ENCODE results near the gene SUV39H2. TPM values are rescaled to one million over a fixed set of nuclear protein-coding genes. Genes with fewer than 3 reads are reported as not detected.

Gene SUV39H2
- total RNA-seq, 4 donors from 2014 or later, result 2.4 to 9.6 (median 4.3) TPM

DNA sequence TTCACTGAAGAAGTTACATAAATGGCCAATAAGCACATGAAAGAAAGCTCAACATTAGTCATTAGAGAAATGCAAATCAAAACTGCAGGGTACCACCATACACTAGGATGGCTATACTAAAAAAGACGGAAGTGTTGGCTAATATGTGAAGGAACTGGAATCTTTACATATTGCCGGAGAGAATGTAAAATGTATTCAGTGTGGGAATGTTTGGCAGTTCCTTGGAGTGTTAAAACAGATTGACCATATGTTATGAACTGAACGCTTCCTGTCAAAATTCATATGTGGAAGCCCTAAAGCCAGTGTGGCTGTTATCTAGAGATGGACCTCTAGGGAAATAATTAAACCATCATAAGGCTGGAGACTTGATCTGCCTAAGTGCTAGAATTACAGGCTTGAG, 33.1 kb downstream of the SUV39H2 start:
- Histone ChIP-seq H3K9me3 (peaks cover 0 to 10% (median 7%) of the 10 kb centered on the region in 4 donors), H3K27ac (replicated peaks in 1 of 4) (no peak overlapping the region), H3K36me3 (peaks cover 27 to 80% (median 48%) of the 10 kb centered on the region in 4 donors), H3K4me1 (no peaks in the 10 kb centered on the region), H3K27me3 (no peaks in the 10 kb centered on the region), H3K4me3 (no peak overlapping the region)
- intact Hi-C loops (cut with DNase I), result no loop called here
- no peak for DNase-seq (ENCODE audit: extremely low spot score)
- TF ChIP-seq, protein P1, sequence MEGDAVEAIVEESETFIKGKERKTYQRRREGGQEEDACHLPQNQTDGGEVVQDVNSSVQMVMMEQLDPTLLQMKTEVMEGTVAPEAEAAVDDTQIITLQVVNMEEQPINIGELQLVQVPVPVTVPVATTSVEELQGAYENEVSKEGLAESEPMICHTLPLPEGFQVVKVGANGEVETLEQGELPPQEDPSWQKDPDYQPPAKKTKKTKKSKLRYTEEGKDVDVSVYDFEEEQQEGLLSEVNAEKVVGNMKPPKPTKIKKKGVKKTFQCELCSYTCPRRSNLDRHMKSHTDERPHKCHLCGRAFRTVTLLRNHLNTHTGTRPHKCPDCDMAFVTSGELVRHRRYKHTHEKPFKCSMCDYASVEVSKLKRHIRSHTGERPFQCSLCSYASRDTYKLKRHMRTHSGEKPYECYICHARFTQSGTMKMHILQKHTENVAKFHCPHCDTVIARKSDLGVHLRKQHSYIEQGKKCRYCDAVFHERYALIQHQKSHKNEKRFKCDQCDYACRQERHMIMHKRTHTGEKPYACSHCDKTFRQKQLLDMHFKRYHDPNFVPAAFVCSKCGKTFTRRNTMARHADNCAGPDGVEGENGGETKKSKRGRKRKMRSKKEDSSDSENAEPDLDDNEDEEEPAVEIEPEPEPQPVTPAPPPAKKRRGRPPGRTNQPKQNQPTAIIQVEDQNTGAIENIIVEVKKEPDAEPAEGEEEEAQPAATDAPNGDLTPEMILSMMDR (IDR thresholded peaks at IDR 0.05), result no peak
- TF ChIP-seq EP300 (IDR thresholded peaks at IDR 0.05), result no peak
- no peak for TF ChIP-seq POLR2A (IDR thresholded peaks at IDR 0.05; ENCODE audit: low read depth)
- TF ChIP-seq POLR2AphosphoS5 (IDR thresholded peaks at IDR 0.05), result no peak
- 97% methylated on average over 3 of the region's 3 CpGs for WGBS

DNA sequence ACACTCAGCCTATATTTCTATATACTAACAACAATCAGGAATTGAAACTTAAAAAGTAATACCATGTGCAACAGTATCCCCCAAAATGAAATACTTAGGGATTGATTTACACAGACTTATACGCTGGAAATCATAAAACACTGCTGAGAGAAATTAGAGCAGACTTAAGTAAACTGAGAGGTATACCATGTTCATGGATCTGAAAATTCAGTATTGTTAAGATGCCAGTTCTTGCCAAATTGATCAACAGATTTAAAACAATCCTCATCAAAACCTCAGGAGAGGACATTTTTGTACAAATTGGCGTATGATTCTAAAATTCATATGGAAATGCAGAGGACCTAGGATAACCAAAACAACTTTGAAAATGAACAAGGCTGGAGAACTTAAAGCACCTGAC, 37.9 kb downstream of the SUV39H2 start:
- Histone ChIP-seq H3K9me3 (peaks cover 0 to 23% (median 21%) of the 10 kb centered on the region in 4 donors), H3K27ac (replicated peaks in 1 of 4) (no peak overlapping the region), H3K4me1 (no peaks in the 10 kb centered on the region), H3K27me3 (no peaks in the 10 kb centered on the region), H3K36me3 (peaks cover 56 to 87% (median 74%) of the 10 kb centered on the region in 4 donors), H3K4me3 (no peak overlapping the region)
- intact Hi-C loops (cut with DNase I), result no loop called here
- no peak for DNase-seq (ENCODE audit: extremely low spot score)
- WGBS, result 100% methylated on average over 2 of the region's 2 CpGs
- no peak for TF ChIP-seq POLR2AphosphoS5 (IDR thresholded peaks at IDR 0.05)
- TF ChIP-seq POLR2A (IDR thresholded peaks at IDR 0.05; ENCODE audit: low read depth), result no peak
- no peak for TF ChIP-seq EP300 (IDR thresholded peaks at IDR 0.05)
- TF ChIP-seq, protein P1 (IDR thresholded peaks at IDR 0.05), result no peak

DNA sequence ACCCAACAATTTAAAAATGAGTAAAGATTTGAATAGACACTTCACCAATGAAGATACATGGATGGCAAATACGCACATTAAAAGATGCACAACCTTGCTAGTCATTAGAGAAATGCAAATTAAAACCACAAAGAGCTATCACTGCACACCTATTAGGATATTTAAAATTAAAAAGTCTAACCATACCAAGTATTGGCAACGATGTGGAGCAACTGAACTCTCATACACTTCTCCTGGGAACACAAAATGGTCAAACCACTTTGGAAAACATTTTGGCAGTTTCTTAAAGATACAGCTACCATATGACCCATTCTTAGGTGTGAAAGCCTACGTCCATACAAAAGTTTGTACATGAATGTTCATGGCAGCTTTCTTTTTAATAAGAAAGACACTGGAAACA, 39.2 kb downstream of the SUV39H2 start:
- peaks cover 57 to 91% (median 79%) of the 10 kb centered on the region in 4 donors for H3K36me3 ChIP-seq

DNA sequence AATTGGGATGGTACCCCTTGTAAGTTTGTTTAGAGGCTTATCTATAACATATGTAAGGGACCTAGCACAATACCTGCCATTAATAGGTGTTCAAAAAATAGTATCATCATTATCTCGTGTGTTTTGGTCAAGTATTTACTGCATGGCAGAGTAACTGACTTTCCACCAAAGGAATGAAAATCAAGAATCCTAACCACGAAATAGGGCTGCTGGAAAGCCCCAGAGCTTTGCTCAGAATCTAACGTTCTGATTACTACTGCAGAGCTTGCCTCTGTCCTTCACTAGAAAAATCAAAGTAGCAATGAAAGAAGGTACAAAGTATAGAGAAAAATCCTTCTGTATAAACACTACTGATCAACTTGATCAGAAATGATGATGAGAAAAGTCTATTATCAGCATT, 40.3 kb downstream of the SUV39H2 start:
- H3K27ac ChIP-seq (replicated peaks in 1 of 4), result no peak overlapping the region
- H3K4me3 ChIP-seq, result no peak overlapping the region
- peaks cover 57 to 93% (median 83%) of the 10 kb centered on the region in 4 donors for H3K36me3 ChIP-seq
- no peaks in the 10 kb centered on the region for H3K27me3 ChIP-seq
- H3K9me3 ChIP-seq, result peaks cover 0 to 23% (median 21%) of the 10 kb centered on the region in 4 donors
- DNase-seq (ENCODE audit: extremely low spot score), result no peak
- intact Hi-C loops (cut with DNase I), result no loop called here
- no peaks in the 10 kb centered on the region for H3K4me1 ChIP-seq
- TF ChIP-seq, protein P1 (IDR thresholded peaks at IDR 0.05), result no peak
- TF ChIP-seq POLR2AphosphoS5 (IDR thresholded peaks at IDR 0.05) (no peak), EP300 (IDR thresholded peaks at IDR 0.05) (no peak), POLR2A (IDR thresholded peaks at IDR 0.05; ENCODE audit: low read depth) (no peak)
- 94% methylated on average over 3 of the region's 3 CpGs for WGBS

More for the DNA sequence above, 39.2 kb downstream of the SUV39H2 start:
- WGBS, result 96% methylated on average over 3 of the region's 3 CpGs
- H3K9me3 ChIP-seq, result peaks cover 0 to 23% (median 21%) of the 10 kb centered on the region in 4 donors
- no peak for TF ChIP-seq POLR2A (IDR thresholded peaks at IDR 0.05; ENCODE audit: low read depth)
- no peak for TF ChIP-seq POLR2AphosphoS5 (IDR thresholded peaks at IDR 0.05)
- no peak for TF ChIP-seq EP300 (IDR thresholded peaks at IDR 0.05)
- TF ChIP-seq, protein P1 (IDR thresholded peaks at IDR 0.05), result no peak
- H3K27ac ChIP-seq (replicated peaks in 1 of 4), result no peak overlapping the region
- intact Hi-C loops (cut with DNase I), result no loop called here
- H3K4me3 ChIP-seq, result no peak overlapping the region
- DNase-seq (ENCODE audit: extremely low spot score), result no peak
- no peaks in the 10 kb centered on the region for H3K4me1 ChIP-seq
- H3K27me3 ChIP-seq, result no peaks in the 10 kb centered on the region

DNA sequence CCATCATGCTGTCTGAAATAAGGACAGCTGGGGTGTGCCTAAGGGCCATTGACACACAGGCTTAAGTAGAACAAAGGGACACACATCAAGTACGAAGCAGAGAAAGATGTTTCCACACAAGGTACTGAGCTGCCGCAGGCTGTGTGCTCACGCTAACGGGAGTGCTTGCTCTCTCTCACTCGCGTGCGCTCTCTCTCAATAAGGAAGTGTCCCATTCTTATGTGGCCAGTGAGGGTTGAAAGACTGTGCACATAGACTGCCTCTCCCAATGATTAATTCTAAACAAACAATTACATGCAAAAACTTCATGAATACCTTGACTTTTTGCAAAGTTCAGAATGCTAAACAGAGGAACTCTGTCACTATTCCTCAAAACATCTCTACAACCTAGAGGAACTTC, 45.3 kb downstream of the SUV39H2 start:
- H3K27me3 ChIP-seq, result no peaks in the 10 kb centered on the region
- H3K4me3 ChIP-seq, result no peak overlapping the region
- no peak overlapping the region for H3K27ac ChIP-seq (replicated peaks in 1 of 4)
- TF ChIP-seq, protein P1 (IDR thresholded peaks at IDR 0.05), result no peak
- no peak for TF ChIP-seq EP300 (IDR thresholded peaks at IDR 0.05)
- no peak for TF ChIP-seq POLR2A (IDR thresholded peaks at IDR 0.05; ENCODE audit: low read depth)
- TF ChIP-seq POLR2AphosphoS5 (IDR thresholded peaks at IDR 0.05), result no peak
- H3K36me3 ChIP-seq, result peaks cover 49 to 100% (median 87%) of the 10 kb centered on the region in 4 donors
- intact Hi-C loops (cut with DNase I), result no loop called here
- no peaks in the 10 kb centered on the region for H3K9me3 ChIP-seq
- no peak for DNase-seq (ENCODE audit: extremely low spot score)
- 92% methylated on average over 7 of the region's 7 CpGs for WGBS
- H3K4me1 ChIP-seq, result no peaks in the 10 kb centered on the region

All from esophagus muscularis mucosa (tissue), 4 donors.